Measurements from ENCODE around the gene TLCD4. TPM values are rescaled to one million over a fixed set of nuclear protein-coding genes. Genes with fewer than 3 reads are reported as not detected.

Gene TLCD4
- total and polyA plus RNA-seq, 10 of the 15 experiments (the other 5 are each of a cell fraction or from before 2014, with no cell fraction given): under 0.01 to 0.10 (median 0.04) TPM; not detected in 5

DNA sequence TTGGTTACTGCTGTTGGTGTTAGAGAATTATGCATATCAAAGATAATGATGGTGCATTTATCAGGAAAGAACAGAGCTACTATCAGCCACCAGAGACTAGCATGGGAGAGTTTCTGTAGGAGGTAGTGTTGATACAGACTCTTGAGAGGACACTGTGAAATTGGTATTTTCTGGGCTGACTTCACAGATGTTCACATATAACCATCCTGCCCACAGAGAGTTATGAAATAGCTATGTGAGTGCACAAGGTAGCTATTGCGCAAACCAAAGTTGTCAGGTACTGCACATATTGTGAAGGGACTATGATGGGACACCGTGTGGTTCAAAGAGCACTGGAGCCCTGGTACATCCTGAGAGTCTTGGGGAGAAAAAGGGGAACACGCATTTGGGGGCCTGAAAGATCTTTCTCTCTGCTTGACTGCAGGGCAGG lies 1.4 kb upstream of the TLCD4 start (continued):
- no peak for TF ChIP-seq PRDM15 (CRISPR knock-in tag; IDR thresholded peaks at IDR 0.05)
- TF ChIP-seq MTA3 (IDR thresholded peaks at IDR 0.05; ENCODE audit: borderline replicate concordance, low read length): no peak
- no peak for TF ChIP-seq SRF (IDR thresholded peaks at IDR 0.05; ENCODE audit: low read depth in 2 of 2, low read length in 2 of 2)

- peak overlapping the region; percentile 93 for H3K4me2 ChIP-seq (ENCODE audit: control insufficient read depth, insufficient read depth)
- no peaks in the 10 kb centered on the region for H3K9me3 ChIP-seq (replicated peaks; ENCODE audit: control insufficient read depth, insufficient read depth, low read length)
- BruUV-seq (replicated peaks): no TSS peak
- H3K36me3 ChIP-seq (ENCODE audit: control insufficient read depth in 2 of 2, insufficient read depth in 2 of 2, low read length in 1 of 2): no peaks in the 10 kb centered on the region
- under 1% methylated on average over 17 of the region's 17 CpGs for WGBS (ENCODE audit: insufficient coverage, insufficient replicate concordance, low lambda C conversion rate, missing lambda C conversion rate)
- intact Hi-C loops (cut with micrococcal nuclease; ENCODE audit: unreplicated experiment): no loop called here
- FAIRE-seq: no peak
- H4K20me1 ChIP-seq (ENCODE audit: control insufficient read depth, insufficient read depth): no peaks in the 10 kb centered on the region
- ChIA-PET SMC1A (ENCODE audit: uncharacterized antibody, unreplicated experiment) (no interaction called here), CTCF (interaction anchor here (0.8 to 1.4 kb wide), 4 partner anchors 10 to 32 kb away, joined by 3 to 7 read pairs (median 3); no protein-coding TSS in a partner anchor), POLR2A (no interaction called here), RAD21 (ENCODE audit: unreplicated experiment) (no interaction called here)
- peak; percentile 82 for ATAC-seq
- H2AFZ ChIP-seq (ENCODE audit: control insufficient read depth, low read depth, low read length): peak overlapping the region; percentile 75
- no peak for DNase-seq (ENCODE audit: low read depth, low spot score)
- H3K9ac ChIP-seq (ENCODE audit: control insufficient read depth, insufficient read depth, low read length): no peak overlapping the region
- H3K79me2 ChIP-seq (ENCODE audit: control insufficient read depth, insufficient read depth, low read length): no peaks in the 10 kb centered on the region
- peaks cover 3 to 6% of the 10 kb centered on the region in 2 experiments for H3K27me3 ChIP-seq (replicated peaks in 1 of 2; ENCODE audit: control insufficient read depth in 2 of 2, insufficient read depth in 2 of 2, low read length in 1 of 2)
- H3K27ac ChIP-seq (ENCODE audit: control insufficient read depth, insufficient read depth): no peak overlapping the region
- in situ Hi-C loops (cut with MboI): no loop called here
- TF ChIP-seq SUZ12 (IDR thresholded peaks at IDR 0.05; ENCODE audit: unreplicated experiment): no peak
- TF ChIP-seq RAD21 (IDR thresholded peaks at IDR 0.05; ENCODE audit: insufficient read depth, low read depth, low read length): 0 out of 2 replicates have a peak, but pooled peaks have one; percentile 20
- no peak for TF ChIP-seq POLR2A (IDR thresholded peaks at IDR 0.05; ENCODE audit: low read depth, low read length)
- 0 out of 3 replicates have a peak, but pooled peaks of 1 of the 2 experiments have one; percentile 18 for TF ChIP-seq EGR1 (IDR thresholded peaks at IDR 0.05; ENCODE audit: borderline replicate concordance in 1 of 2, low read depth in 2 of 2, low read length in 2 of 2)
- TF ChIP-seq, protein P1, sequence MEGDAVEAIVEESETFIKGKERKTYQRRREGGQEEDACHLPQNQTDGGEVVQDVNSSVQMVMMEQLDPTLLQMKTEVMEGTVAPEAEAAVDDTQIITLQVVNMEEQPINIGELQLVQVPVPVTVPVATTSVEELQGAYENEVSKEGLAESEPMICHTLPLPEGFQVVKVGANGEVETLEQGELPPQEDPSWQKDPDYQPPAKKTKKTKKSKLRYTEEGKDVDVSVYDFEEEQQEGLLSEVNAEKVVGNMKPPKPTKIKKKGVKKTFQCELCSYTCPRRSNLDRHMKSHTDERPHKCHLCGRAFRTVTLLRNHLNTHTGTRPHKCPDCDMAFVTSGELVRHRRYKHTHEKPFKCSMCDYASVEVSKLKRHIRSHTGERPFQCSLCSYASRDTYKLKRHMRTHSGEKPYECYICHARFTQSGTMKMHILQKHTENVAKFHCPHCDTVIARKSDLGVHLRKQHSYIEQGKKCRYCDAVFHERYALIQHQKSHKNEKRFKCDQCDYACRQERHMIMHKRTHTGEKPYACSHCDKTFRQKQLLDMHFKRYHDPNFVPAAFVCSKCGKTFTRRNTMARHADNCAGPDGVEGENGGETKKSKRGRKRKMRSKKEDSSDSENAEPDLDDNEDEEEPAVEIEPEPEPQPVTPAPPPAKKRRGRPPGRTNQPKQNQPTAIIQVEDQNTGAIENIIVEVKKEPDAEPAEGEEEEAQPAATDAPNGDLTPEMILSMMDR (IDR thresholded peaks at IDR 0.05 in 2 of 3, conservative IDR thresholded peaks at IDR 0.05 in 1 of 3; ENCODE audit: control insufficient read depth in 2 of 3, extremely low read depth in 1 of 3, insufficient read depth in 1 of 3, low read depth in 3 of 3, low read length in 3 of 3): peak; percentile 43 to 66 (median 62)
- TF ChIP-seq RELA (IDR thresholded peaks at IDR 0.05; ENCODE audit: borderline replicate concordance, partially characterized antibody): no peak
- H3K4me1 ChIP-seq (ENCODE audit: control insufficient read depth, insufficient read depth, low read length): no peaks in the 10 kb centered on the region
- H3K4me3 ChIP-seq: peak overlapping the region; percentile 76
Measured at GRCh38 chr1:95116580-95117206, 462 bp upstream of the TLCD4 start.

Measured in GM12878 (cell line).